Measurements from ENCODE around the gene AVPR1B.

AVPR1B gene

DNA sequence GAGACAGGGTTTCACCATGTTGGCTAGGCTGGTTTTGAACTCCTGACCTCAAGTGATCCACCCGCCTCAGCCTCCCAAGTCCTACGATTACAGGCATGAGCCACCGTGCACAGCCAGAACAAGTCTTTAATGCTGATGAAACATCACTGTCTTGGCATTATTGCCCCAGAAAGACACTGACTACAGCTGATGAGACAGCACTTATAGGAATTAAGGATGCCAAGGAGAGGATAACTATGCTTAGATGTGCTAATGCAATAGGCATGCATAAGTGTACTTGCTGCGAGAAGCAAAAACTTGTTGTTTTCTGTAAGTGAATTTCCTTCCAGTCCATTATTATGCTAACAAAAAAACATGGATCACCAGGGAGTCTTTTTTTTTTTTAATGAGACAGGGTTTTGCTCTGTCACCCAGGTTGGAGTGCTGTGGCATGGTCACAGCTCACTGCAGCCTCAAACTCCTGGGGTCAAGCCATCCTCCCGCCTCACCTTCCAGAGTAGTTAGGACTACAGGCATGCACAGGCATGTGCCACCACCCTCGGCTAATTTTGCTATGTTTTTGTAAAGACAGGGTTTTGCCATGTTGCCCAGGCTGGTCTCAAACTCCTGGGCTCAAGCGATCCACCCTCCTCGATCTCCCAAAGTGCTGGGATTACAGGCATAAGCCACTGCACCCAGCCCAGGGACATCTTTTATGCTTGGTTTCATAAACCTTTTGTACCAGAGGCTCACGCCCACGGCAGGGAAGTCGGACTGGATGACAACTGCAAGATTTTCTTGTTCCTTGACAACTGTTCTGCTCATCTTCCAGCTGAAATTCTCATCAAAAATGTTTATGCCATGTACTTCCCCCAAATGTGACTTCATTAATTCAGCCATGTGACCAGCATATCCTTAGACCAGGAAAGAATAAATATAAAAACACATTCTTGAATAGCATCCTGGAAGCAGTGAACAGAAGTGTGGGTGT, 41.1 kb downstream of the AVPR1B start:
- TF ChIP-seq, protein P1, sequence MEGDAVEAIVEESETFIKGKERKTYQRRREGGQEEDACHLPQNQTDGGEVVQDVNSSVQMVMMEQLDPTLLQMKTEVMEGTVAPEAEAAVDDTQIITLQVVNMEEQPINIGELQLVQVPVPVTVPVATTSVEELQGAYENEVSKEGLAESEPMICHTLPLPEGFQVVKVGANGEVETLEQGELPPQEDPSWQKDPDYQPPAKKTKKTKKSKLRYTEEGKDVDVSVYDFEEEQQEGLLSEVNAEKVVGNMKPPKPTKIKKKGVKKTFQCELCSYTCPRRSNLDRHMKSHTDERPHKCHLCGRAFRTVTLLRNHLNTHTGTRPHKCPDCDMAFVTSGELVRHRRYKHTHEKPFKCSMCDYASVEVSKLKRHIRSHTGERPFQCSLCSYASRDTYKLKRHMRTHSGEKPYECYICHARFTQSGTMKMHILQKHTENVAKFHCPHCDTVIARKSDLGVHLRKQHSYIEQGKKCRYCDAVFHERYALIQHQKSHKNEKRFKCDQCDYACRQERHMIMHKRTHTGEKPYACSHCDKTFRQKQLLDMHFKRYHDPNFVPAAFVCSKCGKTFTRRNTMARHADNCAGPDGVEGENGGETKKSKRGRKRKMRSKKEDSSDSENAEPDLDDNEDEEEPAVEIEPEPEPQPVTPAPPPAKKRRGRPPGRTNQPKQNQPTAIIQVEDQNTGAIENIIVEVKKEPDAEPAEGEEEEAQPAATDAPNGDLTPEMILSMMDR (IDR thresholded peaks at IDR 0.05; ENCODE audit: control insufficient read depth, extremely low read depth, insufficient read depth), result no peak
- DNase-seq (ENCODE audit: low read depth), result no peak
- no peak overlapping the region for H3K4me3 ChIP-seq (ENCODE audit: low read depth, low read length)

DNA sequence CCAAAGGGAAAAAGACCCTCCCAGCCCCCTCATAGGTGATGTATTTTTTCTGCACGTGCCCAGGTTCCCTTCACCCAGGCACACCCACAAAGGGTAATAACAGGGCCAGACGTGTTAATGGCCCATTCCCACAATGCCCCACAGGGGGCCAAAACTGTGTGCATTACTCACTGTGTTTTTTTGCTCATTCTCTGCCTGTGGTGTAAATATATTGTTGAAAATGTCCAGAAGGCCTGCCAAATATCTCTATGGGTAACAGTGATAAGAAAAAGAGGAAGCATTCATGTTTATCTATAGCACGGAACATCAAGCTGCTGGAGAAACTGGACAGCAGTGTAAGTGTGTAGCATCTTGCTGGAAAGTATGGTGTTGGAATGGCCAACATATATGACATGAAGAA, 42.3 kb downstream of the AVPR1B start:
- no peak for DNase-seq (ENCODE audit: low read depth)
- TF ChIP-seq, protein P1 (IDR thresholded peaks at IDR 0.05; ENCODE audit: control insufficient read depth, extremely low read depth, insufficient read depth), result no peak
- no peak overlapping the region for H3K4me3 ChIP-seq (ENCODE audit: low read depth, low read length)

DNA sequence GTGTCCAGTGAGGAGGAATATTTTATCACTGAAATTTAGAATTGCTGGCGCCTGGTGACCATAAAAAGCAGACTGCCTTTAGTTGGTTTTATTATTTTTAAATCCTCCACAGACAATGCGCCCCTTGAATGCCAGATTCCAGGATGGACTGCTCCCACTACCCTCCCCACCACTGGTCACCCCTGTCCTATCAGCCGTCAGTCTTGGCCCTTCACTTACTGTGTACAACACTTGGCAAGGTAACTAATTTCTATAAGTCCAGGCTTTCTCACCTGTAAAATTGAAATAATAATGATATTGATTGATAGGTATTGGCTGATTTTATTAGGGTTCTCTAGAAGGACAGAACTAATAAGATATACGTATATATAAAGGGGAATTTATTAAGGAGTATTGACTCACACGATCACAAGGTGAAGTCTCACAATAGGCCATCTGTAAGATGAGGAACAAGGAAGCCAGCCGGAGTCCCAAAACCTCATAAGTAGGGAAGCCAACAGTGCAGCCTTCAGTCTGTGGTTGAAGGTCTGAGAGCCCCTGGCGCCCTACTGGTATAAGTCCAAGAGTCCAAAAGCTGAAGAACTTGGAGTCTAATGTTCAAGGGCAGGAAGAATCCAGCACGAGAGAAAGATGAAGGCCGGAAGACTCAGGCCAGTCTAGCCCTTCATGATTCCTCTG, 46.4 kb downstream of the AVPR1B start:
- no peak overlapping the region for H3K4me3 ChIP-seq (ENCODE audit: low read depth, low read length)
- TF ChIP-seq, protein P1 (IDR thresholded peaks at IDR 0.05; ENCODE audit: control insufficient read depth, extremely low read depth, insufficient read depth), result no peak
- no peak for DNase-seq (ENCODE audit: low read depth)

DNA sequence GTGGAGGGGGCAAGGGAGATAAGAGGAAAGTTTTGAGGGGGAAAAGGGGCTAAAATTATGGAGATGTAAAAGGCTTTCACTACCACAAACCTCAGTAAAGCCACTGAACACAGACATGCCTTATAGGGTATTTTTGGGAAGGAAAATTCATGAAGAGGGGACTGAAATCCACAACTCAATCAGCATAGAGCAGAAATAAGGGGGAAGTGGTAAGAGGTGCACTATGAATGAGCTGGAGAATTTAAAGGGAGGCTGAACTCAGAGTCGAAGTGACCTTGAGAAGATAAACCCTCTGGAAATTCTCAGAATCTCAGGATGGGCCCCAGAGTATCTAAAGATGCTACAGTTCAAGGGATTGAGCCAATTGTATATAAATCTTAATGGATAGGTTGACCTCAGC, 48.9 kb downstream of the AVPR1B start:
- no peak overlapping the region for H3K4me3 ChIP-seq (ENCODE audit: low read depth, low read length)
- TF ChIP-seq, protein P1 (IDR thresholded peaks at IDR 0.05; ENCODE audit: control insufficient read depth, extremely low read depth, insufficient read depth), result no peak
- DNase-seq (ENCODE audit: low read depth), result no peak

DNA sequence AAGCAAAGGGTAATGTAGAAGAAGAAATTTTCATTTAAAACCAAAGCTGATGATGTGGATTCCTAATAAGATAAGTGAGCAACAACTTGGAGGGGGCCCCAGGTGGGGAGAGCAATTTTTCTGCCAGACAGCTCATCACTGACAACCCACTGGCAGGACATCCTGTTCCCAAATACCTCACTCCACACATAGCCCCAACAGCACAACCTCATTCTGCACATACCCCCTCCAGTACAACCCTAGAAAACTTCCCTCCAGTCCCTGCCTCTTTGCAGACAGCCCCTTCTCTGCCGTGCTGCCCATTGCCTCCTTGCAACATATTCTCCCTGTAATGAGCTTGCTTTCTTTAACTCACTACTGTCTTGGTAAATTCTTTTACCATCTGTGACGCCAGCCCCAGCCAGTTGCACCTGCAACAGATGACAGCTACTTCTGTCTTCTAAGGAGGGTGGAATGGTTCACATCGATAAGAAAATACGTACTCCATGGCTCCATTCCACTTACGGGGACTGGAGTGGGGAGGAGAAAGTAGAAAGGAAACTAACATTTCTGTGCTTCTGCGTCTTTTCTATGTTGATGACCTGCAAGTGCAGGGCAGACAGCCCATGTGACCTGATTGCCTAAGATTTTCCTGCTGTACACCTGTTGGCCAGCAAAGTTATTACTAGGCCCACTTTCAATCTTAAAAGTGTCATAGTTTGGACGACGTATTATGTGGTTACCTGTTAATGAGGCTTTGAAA, 49.5 kb downstream of the AVPR1B start:
- no peak for DNase-seq (ENCODE audit: low read depth)
- no peak overlapping the region for H3K4me3 ChIP-seq (ENCODE audit: low read depth, low read length)
- TF ChIP-seq, protein P1 (IDR thresholded peaks at IDR 0.05; ENCODE audit: control insufficient read depth, extremely low read depth, insufficient read depth), result no peak

DNA sequence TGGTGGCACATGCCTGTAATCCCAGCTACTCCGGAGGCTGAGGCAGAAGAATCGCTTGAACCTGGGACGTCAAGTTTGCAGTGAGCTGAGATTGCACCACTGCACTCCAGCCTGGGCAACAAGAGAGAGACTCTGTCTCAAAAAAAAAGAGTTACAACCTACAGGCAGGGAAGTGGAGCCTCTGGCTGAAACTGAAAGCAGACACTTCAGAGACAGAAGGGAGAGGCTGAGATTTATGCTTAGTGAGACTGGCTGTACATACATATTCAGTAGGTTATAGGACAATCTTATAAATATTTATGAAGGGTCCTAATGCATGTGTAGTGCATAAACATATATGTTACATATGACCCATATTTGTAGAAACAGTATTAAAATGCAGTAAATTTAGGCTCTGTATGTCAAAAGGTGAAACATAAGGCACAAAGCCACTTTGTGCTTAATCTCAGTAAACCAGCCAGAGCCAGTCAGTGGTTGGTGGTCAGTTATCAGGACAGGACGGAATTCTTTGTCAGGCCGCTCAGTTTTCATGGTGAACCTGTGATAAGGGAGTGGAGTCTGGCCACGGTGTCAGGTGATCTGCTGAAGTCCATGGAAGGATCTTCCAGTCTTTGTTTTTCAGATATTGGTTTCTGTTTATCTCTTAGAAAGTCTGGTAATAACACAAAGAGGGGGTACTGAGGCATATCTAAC, 50.6 kb downstream of the AVPR1B start:
- no peak overlapping the region for H3K4me3 ChIP-seq (ENCODE audit: low read depth, low read length)
- TF ChIP-seq, protein P1 (IDR thresholded peaks at IDR 0.05; ENCODE audit: control insufficient read depth, extremely low read depth, insufficient read depth), result no peak
- DNase-seq (ENCODE audit: low read depth), result no peak

All from LNCaP clone FGC (cell line).